Endothelial cell of umbilical vein (primary cell): Measurements from ENCODE around the gene SLAMF6. TPM values are rescaled to one million over a fixed set of nuclear protein-coding genes. Genes with fewer than 3 reads are reported as not detected.

Experiments
- BruUV-seq: library from RNA; stranded (reverse); fragments of 400-500 nt; replicated peaks from 2 replicates; lab custom pipeline; 2021; lab: Mats Ljungman, UMichigan
- CTCF ChIA-PET: fragments of 300-600, 350-600 bp; sonication (Branson Sonifier 250); formaldehyde crosslinking; loops from one replicate; lab custom pipeline; 2021; ENCODE audit warnings: antibody characterized with exemption, inconsistent platforms; lab: Charles Lee
- POLR2A ChIA-PET: fragments of 300-600, 350-600 bp; sonication (Branson Sonifier 250); formaldehyde crosslinking; loops from one replicate; lab custom pipeline; 2021; ENCODE audit warnings: antibody characterized with exemption, inconsistent platforms; lab: Charles Lee
- DNase-seq: peaks from one replicate; pipeline ENCODE4 v3.0.0-alpha.2; 2011; ENCODE audit warnings: low read depth, low spot score
- FAIRE-seq: peaks from 2 replicates; lab custom pipeline; 2011; peaks lifted over from hg19 to GRCh38; lab: Jason Lieb, UNC
- H2AFZ ChIP-seq: 2 replicates; pipeline ENCODE4 v1.6.0; 2012; ENCODE audit warnings: low read depth, low read length, control low read depth, inconsistent platforms
- H3K27ac ChIP-seq: 2 replicates; pipeline ENCODE4 v1.5.1; 2011; ENCODE audit warnings: low read depth, mild to moderate bottlenecking, control low read depth, low read length, moderate library complexity; ENCODE audit not compliant: insufficient read depth
- H3K27me3 ChIP-seq, 2 experiments: 2 replicates each; pipeline versions ENCODE4 v1.6.0 to v1.6.1; 2011; ENCODE audit warnings: low read length in 2 of 2, mixed read lengths in 1 of 2; ENCODE audit not compliant: control insufficient read depth in 2 of 2, insufficient read depth in 2 of 2
- H3K36me3 ChIP-seq, 2 experiments: 2 replicates in 1 of 2; 3 replicates in 1 of 2; pipeline ENCODE4 v1.5.1; 2011; ENCODE audit warnings: low read length in 2 of 2, mild to moderate bottlenecking in 1 of 2, moderate library complexity in 1 of 2; ENCODE audit not compliant: control insufficient read depth in 2 of 2, insufficient read depth in 2 of 2; ENCODE audit errors: extremely low read depth in 1 of 2
- H3K4me1 ChIP-seq: 3 replicates; pipeline ENCODE4 v1.5.1; 2011; ENCODE audit warnings: mild to moderate bottlenecking, low read length; ENCODE audit not compliant: control insufficient read depth, insufficient read depth; ENCODE audit errors: extremely low read depth
- H3K4me2 ChIP-seq: 2 replicates; pipeline ENCODE4 v1.6.1; 2011; ENCODE audit warnings: low read length, control low read depth, mixed read lengths; ENCODE audit not compliant: insufficient read depth
- H3K4me3 ChIP-seq, 3 experiments: fragments of 200-600 bp in 1 of 3; sonication (generic), shearing (Covaris generic) in 1 of 3; replicated peaks in 1 of 3; 2 replicates each; pipeline ENCODE4 v1.5.1; 2011 to 2016; ENCODE audit warnings: control low read depth in 3 of 3, low read length in 3 of 3, mild to moderate bottlenecking in 2 of 3, inconsistent platforms in 1 of 3, low read depth in 1 of 3, moderate library complexity in 1 of 3; ENCODE audit not compliant: insufficient read depth in 1 of 3
- H3K79me2 ChIP-seq: 2 replicates; pipeline ENCODE4 v1.6.0; 2012; ENCODE audit warnings: low read length, inconsistent platforms; ENCODE audit not compliant: control insufficient read depth, insufficient read depth
- H3K9ac ChIP-seq: replicated peaks from 2 replicates; pipeline ENCODE3; 2011; ENCODE audit warnings: low read length, control low read depth; ENCODE audit not compliant: insufficient read depth; ENCODE audit errors: extremely low read depth
- H3K9me1 ChIP-seq: replicated peaks from 3 replicates; pipeline ENCODE4 v1.6.0; 2011; ENCODE audit warnings: mild to moderate bottlenecking, low read length; ENCODE audit not compliant: control insufficient read depth, insufficient read depth; ENCODE audit errors: extremely low read depth
- H3K9me3 ChIP-seq: replicated peaks from 2 replicates; pipeline ENCODE4 v1.5.1; 2012; ENCODE audit warnings: low read length, inconsistent platforms; ENCODE audit not compliant: control insufficient read depth, insufficient read depth
- H4K20me1 ChIP-seq: replicated peaks from 2 replicates; pipeline ENCODE3; 2011; ENCODE audit warnings: mild to moderate bottlenecking, low read length; ENCODE audit not compliant: control insufficient read depth, insufficient read depth; ENCODE audit errors: extremely low read depth
- CTCF ChIP-seq, 2 donors: IDR thresholded peaks; 1 replicate in 1 of 2; 2 replicates in 1 of 2; pipeline ENCODE4 v1.5.1; 2011; ENCODE audit warnings: low read length in 2 of 2, mild to moderate bottlenecking in 2 of 2, moderate library complexity in 2 of 2, control low read depth in 1 of 2, inconsistent platforms in 1 of 2, low read depth in 1 of 2; ENCODE audit not compliant: insufficient read depth in 1 of 2; ENCODE audit errors: extremely low read depth in 1 of 2
- EZH2 ChIP-seq: IDR thresholded peaks from 2 replicates; pipeline ENCODE4 v1.6.1; 2012; ENCODE audit warnings: borderline replicate concordance, low read depth, mild to moderate bottlenecking, moderate library complexity, low read length, inconsistent platforms; ENCODE audit not compliant: severe bottlenecking
- FOS ChIP-seq: IDR thresholded peaks from 2 replicates; pipeline ENCODE4 v1.6.1; 2011; ENCODE audit warnings: mild to moderate bottlenecking, low read length, moderate library complexity, borderline replicate concordance; ENCODE audit not compliant: insufficient read depth
- GATA2 ChIP-seq: IDR thresholded peaks from 2 replicates; pipeline ENCODE4 v1.7.0; 2011; ENCODE audit warnings: low read depth, mild to moderate bottlenecking, moderate library complexity, mixed read lengths, low read length; ENCODE audit not compliant: insufficient read length, insufficient read depth
- JUN ChIP-seq: IDR thresholded peaks from 2 replicates; pipeline ENCODE4 v1.6.1; 2011; ENCODE audit warnings: borderline replicate concordance, low read depth; ENCODE audit not compliant: insufficient read length, insufficient read depth
- MAX ChIP-seq: IDR thresholded peaks from 2 replicates; pipeline ENCODE4 v1.6.1; 2011; ENCODE audit not compliant: insufficient read depth, insufficient read length
- MYC ChIP-seq: IDR thresholded peaks from one replicate; pipeline ENCODE4 v1.6.1; 2011; ENCODE audit warnings: mild to moderate bottlenecking, low read depth, low read length
- POLR2A ChIP-seq: IDR thresholded peaks from 2 replicates; pipeline ENCODE4 v1.6.1; 2012; ENCODE audit warnings: low read depth, mild to moderate bottlenecking, control low read depth, low read length
- POLR2AphosphoS5 ChIP-seq: IDR thresholded peaks from 2 replicates; pipeline ENCODE4 v1.6.1; 2012; ENCODE audit warnings: low read depth, mild to moderate bottlenecking, control low read depth, low read length, moderate library complexity; ENCODE audit not compliant: insufficient read depth
- dilution Hi-C: fragments of 300-500 bp; cut with MboI; formaldehyde crosslinking; loops from one replicate; pipeline ENCODE4 v1.15.0; 2019; ENCODE audit warnings: low sequenced_read_pairs; ENCODE audit not compliant: extremely low pct_ligation_motif_present
- intact Hi-C: fragments of 100-400 bp; cut with micrococcal nuclease; formaldehyde crosslinking; loops from one replicate; pipeline ENCODE4 v1.10.0; 2022
- polyA plus RNA-seq, 4 experiments: library from polyadenylated mRNA; depleted of rRNA in 3 of 4; stranded (reverse) in 3 of 4; unstranded in 1 of 4; fragments of >200 nt; gene quantifications; 2 replicates each; pipeline versions ENCODE4 v1.2.1 to v1.2.3, GENCODE V29; 2011 to 2012; ENCODE audit warnings: missing spikeins in 1 of 4
- total RNA-seq: library from RNA; stranded (reverse); gene quantifications from 2 replicates; pipeline ENCODE4 v1.2.3, GENCODE V29; 2021

The SLAMF6 gene
- total and polyA plus RNA-seq, 2 donors (not counting 3 experiments of a cell fraction or from before 2014, with no cell fraction given): not detected

GRCh38 chr1:160449494-160449893, 73.6 kb downstream of the SLAMF6 start:
- CTCF ChIA-PET: no interaction called here
- no peaks in the 10 kb centered on the region for H4K20me1 ChIP-seq
- POLR2A ChIA-PET: no interaction called here
- no peaks in the 10 kb centered on the region for H3K9me3 ChIP-seq
- no peak overlapping the region for H3K27ac ChIP-seq
- dilution Hi-C loops: no loop called here
- H3K4me1 ChIP-seq: no peaks in the 10 kb centered on the region
- intact Hi-C loops: no loop called here
- no peak overlapping the region for H3K4me2 ChIP-seq
- TF ChIP-seq JUN (no peak), POLR2A (no peak), GATA2 (no peak), FOS (no peak), POLR2AphosphoS5 (no peak), EZH2 (no peak)
- no peaks in the 10 kb centered on the region for H3K9me1 ChIP-seq
- FAIRE-seq: no peak
- no TSS peak for BruUV-seq
- H3K79me2 ChIP-seq: no peaks in the 10 kb centered on the region
- peaks cover 2 to 3% of the 10 kb centered on the region in 2 experiments for H3K27me3 ChIP-seq
- H2AFZ ChIP-seq: no peak overlapping the region
- no peak overlapping the region for H3K4me3 ChIP-seq
- H3K9ac ChIP-seq: no peak overlapping the region
- H3K36me3 ChIP-seq: no peaks in the 10 kb centered on the region
- no peak for DNase-seq

GRCh38 chr1:160446945-160447600, 76.0 kb downstream of the SLAMF6 start:
- Histone ChIP-seq H3K36me3 (no peaks in the 10 kb centered on the region), H4K20me1 (no peaks in the 10 kb centered on the region), H3K4me2 (no peak overlapping the region), H3K9me3 (no peaks in the 10 kb centered on the region), H3K4me1 (no peaks in the 10 kb centered on the region), H3K79me2 (no peaks in the 10 kb centered on the region), H2AFZ (no peak overlapping the region), H3K9me1 (no peaks in the 10 kb centered on the region), H3K4me3 (no peak overlapping the region), H3K27me3 (peaks cover 2% of the 10 kb centered on the region in 2 experiments), H3K9ac (no peak overlapping the region), H3K27ac (no peak overlapping the region)
- POLR2A ChIA-PET: no interaction called here
- TF ChIP-seq JUN (no peak), FOS (no peak), CTCF (IDR thresholded peaks at IDR 0.05; ENCODE audit: extremely low read depth in 1 of 2, insufficient read depth in 1 of 2, low read depth in 1 of 2, low read length in 2 of 2) (no peak), POLR2AphosphoS5 (no peak), MAX (no peak), POLR2A (no peak), MYC (no peak), GATA2 (no peak), EZH2 (no peak)
- no peak for DNase-seq
- intact Hi-C loops: no loop called here
- FAIRE-seq: no peak
- BruUV-seq: no TSS peak
- dilution Hi-C loops: no loop called here
- CTCF ChIA-PET: no interaction called here
